Measurements from ENCODE around the gene PLEKHG4. TPM values are rescaled to one million over a fixed set of nuclear protein-coding genes. Genes with fewer than 3 reads are reported as not detected.
A peak's percentile ranks its signal among the peaks of the same experiment; 100 is the strongest.

Gene PLEKHG4
- total RNA-seq, 1 donor from 2014 or later = 43.4 TPM

DNA sequence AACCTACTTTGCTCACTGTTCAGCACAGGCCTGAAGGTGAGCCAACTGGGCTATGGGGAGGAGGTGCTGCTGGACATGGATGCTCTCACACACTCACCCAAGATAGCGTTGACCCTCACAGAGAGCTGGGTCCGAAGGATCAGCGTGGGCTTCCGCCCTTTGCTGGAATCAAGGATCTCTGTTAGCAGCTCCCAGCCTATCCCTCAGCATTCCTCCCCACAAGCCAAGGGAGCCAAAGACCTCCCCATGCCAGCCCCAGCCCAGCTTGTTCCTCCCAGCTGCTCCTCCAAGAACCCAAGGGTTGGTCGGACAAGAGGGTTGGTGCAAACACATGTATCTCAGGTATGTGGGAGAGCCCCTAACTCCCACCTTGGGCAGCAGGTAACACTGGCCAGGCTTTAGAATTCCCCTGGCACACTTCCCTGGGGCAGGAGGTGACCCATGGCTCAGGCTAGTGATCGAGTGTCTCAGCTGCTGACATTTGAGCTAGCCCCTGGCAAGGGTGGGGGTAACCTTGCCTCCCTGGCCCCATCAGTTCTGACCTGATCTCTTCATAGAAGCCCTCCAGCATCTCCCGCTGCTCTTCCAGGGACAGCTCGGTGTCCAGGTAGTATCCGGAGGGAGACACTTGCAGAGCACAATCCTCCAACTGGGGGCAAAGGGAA, 40.4 kb upstream of the PLEKHG4 start:
- H3K4me1 Mint-ChIP-seq = peaks cover 23% of the 10 kb centered on the region
- intact Hi-C loops (cut with micrococcal nuclease) = no loop called here
- no peaks in the 10 kb centered on the region for H3K27me3 Mint-ChIP-seq
- H3K4me3 Mint-ChIP-seq = no peak overlapping the region
- no peak for DNase-seq
- no peaks in the 10 kb centered on the region for H3K9me3 Mint-ChIP-seq
- no peak overlapping the region for H3K27ac Mint-ChIP-seq
- H3K36me3 Mint-ChIP-seq (ENCODE audit: low read depth) = peaks cover 51% of the 10 kb centered on the region

DNA sequence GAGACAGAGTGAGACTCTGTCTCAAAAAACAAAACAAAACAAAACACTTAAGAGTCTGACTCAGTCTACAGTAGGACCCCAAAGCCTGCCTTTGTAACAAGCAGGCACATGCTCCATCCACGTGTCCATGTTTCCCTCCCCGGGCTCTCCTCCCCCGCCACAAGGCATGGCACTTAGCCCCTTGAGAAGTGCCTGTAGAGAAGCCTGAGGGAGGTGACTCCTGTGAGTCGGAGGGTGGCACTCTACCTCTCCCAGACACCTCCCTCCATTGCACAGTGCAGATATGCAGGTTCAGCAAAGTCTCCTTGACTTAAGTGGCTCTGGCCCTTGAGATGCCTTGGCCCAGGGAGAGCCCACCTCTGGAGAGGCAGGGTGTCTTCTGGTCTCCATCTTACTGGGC, 38.8 kb upstream of the PLEKHG4 start:
- no peaks in the 10 kb centered on the region for H3K27me3 Mint-ChIP-seq
- H3K36me3 Mint-ChIP-seq (ENCODE audit: low read depth) = peaks cover 45% of the 10 kb centered on the region
- H3K9me3 Mint-ChIP-seq = no peaks in the 10 kb centered on the region
- peaks cover 38% of the 10 kb centered on the region for H3K4me1 Mint-ChIP-seq
- no peak for DNase-seq
- no peak overlapping the region for H3K27ac Mint-ChIP-seq
- intact Hi-C loops (cut with micrococcal nuclease) = loop anchor here (10.0 kb wide), 1 partner anchor 604 kb away; the partner anchor contains the start of genes CENPT, NUTF2 and THAP11
- no peak overlapping the region for H3K4me3 Mint-ChIP-seq

DNA sequence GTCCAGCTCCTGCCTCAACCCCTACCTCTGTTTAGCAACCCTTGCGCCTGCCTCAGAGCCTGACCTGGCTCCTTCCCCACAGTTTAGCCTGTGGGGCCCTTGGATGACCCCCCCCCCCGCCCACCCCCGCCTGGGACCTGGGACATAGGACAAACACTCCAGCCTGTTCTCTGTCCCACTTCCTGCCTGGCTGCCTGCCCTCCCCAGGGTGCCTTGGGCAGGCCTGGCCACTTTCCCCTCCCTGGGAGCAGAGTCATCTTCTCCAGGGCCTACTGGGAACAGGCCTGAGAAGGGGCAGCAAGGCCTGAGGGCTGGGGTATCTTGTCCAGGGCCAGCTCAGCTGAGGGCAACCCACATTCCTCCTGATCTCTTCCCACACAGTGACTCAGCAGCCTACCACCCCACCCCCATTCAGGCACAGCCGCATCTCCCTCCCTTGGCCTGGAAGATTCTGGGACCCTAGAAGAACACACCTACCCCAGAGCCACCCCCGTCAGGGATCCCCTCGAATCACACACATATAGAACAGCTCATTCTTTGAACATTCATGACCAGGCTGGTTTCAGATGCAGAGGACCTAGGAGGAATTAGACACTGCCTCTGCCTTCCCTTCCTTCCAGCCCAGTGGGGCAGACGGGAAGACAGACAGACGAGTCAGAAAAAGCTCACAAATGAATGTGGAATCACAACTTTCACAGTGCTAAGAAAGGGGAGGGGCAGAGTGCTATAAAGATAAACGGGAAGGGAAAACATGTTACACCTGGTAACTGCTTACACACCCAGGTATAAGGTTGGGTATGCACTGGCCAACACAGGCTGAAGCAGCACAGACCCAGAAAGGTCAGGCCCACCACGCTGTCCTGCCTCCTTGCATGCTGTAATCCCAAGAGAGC, 38.1 kb upstream of the PLEKHG4 start:
- Mint-ChIP-seq H3K36me3 (ENCODE audit: low read depth) (peaks cover 41% of the 10 kb centered on the region), H3K4me3 (peak overlapping the region; percentile 10), H3K27ac (peak overlapping the region; percentile 88), H3K9me3 (no peaks in the 10 kb centered on the region), H3K27me3 (no peaks in the 10 kb centered on the region), H3K4me1 (peaks cover 36% of the 10 kb centered on the region)
- DNase-seq = no peak
- intact Hi-C loops (cut with micrococcal nuclease) = loop anchor here (10.0 kb wide), 1 partner anchor 604 kb away; the partner anchor contains the start of genes CENPT, NUTF2 and THAP11

DNA sequence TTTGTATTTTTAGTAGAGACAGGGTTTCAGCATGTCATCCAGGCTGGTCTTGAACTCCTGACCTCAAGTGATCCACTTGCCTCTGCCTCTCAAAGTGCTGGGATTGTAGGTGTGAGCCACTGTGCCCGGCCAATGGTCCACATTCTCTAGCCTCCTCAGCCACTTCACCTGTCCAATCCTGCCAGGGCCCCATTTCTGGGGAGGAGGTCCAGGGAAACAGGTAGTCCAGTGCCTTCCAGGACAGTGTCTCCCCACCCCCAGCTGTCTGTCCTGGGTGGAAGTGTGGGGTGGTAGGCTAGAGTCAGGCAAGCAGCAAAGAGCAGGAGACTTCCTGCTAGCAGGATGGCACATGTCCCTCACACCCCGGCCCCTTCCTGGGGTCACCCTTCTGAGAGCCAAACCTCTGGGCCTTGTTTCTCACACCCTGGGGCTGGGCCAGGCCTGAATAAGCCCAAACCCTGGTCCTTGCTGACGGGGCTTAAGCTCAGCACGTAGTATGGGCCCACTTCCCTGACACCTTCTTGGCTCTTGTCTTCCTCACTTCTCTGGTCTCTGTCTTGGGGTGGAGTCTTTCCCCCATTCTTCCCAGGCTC, 37.1 kb upstream of the PLEKHG4 start:
- H3K36me3 Mint-ChIP-seq (ENCODE audit: low read depth) = peaks cover 34% of the 10 kb centered on the region
- no peaks in the 10 kb centered on the region for H3K27me3 Mint-ChIP-seq
- no peaks in the 10 kb centered on the region for H3K9me3 Mint-ChIP-seq
- peak overlapping the region; percentile 72 for H3K27ac Mint-ChIP-seq
- no peak overlapping the region for H3K4me3 Mint-ChIP-seq
- peaks cover 34% of the 10 kb centered on the region for H3K4me1 Mint-ChIP-seq
- no peak for DNase-seq
- intact Hi-C loops (cut with micrococcal nuclease) = loop anchor here (10.0 kb wide), 1 partner anchor 603 kb away; the partner anchor contains the start of genes CENPT, NUTF2 and THAP11

DNA sequence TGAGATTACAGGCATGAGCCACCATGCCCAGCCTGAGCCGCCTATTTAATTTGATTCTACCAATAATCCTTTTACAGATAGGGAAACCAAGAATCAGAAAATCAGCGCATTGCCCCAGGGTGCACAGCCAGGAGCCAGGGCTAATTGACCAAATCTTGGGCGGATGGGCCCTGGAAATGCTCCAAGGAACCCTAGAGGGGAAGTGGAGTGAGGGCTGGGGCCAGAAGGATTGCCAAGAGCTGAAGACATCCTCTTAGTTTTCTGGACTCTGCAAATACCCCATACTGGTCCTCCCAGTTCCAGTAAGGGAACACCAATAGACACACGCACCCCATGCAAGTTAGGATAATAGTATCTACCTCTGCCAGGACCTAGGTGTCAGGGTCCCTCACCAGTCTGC, 35.9 kb upstream of the PLEKHG4 start:
- H3K9me3 Mint-ChIP-seq = no peaks in the 10 kb centered on the region
- no peak for DNase-seq
- peak overlapping the region; percentile 96 for H3K27ac Mint-ChIP-seq
- peak overlapping the region; percentile 89 for H3K4me3 Mint-ChIP-seq
- intact Hi-C loops (cut with micrococcal nuclease) = loop anchor here (10.0 kb wide), 1 partner anchor 601 kb away; the partner anchor contains the start of genes CENPT, NUTF2 and THAP11
- H3K27me3 Mint-ChIP-seq = peaks cover 1% of the 10 kb centered on the region
- H3K4me1 Mint-ChIP-seq = peaks cover 43% of the 10 kb centered on the region
- H3K36me3 Mint-ChIP-seq (ENCODE audit: low read depth) = peaks cover 21% of the 10 kb centered on the region

DNA sequence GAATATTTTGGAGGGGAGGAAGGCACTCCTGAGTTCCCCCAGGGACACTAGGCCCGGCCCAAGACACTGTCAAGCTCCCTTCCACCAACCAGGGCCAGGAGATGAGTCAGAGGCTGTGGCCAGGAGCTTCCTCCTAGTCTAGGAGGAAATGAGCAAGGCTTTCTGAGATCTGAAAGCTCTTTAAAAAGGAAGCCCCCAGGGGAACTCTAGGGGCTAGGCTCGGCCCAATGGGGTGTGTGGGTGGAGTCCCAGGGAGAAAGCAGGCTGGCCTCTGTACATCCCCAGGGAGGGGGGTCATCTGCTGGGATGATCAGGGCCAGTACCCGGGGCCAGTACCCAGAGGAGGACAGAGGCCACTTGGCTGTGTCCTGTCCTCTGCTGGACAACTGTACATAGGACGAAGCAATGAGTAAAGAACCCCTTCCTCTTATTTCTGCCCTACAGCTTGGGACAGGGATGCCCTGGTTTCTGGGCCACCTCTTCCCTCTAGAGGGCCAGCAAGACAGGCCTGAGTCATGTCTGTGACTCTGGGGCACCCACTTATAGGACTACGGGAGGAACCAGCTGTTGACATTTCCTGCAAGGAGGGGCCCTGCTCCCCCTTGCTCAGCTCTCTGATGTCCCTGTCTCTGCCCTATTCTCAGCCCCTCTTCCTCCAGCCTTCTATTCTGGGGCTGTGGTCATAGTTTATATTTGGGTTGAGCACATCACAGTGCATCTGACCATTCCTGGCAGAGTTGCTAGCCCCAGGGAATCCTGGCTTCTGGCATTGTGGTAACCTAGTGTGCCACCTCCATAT, 34.7 kb upstream of the PLEKHG4 start:
- peak overlapping the region; percentile 89 for H3K4me3 Mint-ChIP-seq
- H3K9me3 Mint-ChIP-seq = no peaks in the 10 kb centered on the region
- peaks cover 4% of the 10 kb centered on the region for H3K27me3 Mint-ChIP-seq
- H3K4me1 Mint-ChIP-seq = peaks cover 49% of the 10 kb centered on the region
- H3K27ac Mint-ChIP-seq = peak overlapping the region; percentile 96
- H3K36me3 Mint-ChIP-seq (ENCODE audit: low read depth) = peaks cover 15% of the 10 kb centered on the region
- intact Hi-C loops (cut with micrococcal nuclease) = loop anchor here (1.0 to 10.0 kb wide), 5 partner anchors 8 to 600 kb away; partner anchors contain the start of genes CENPT, NUTF2, THAP11 and TMEM208
- peak; percentile 93 for DNase-seq

DNA sequence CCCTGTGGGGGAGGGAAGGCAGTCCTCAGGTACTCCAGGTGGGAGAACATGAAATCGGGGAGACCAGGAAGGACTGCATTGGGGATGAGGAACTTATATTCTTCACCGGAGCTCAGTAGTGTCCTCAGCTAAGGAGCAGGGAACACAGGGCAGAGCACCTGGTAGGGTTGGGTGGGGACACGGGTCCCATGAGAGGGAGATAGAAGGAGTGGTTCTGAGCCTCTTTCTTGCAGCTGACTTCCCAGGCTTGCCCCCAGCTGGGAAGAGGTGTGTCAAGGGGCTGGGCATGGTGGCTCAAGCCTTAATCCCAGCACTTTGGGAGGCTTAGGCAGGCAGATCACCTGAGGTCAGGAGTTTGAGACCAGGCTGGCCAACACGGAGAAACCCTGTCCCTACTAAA, 34.1 kb upstream of the PLEKHG4 start:
- peaks cover 13% of the 10 kb centered on the region for H3K36me3 Mint-ChIP-seq (ENCODE audit: low read depth)
- no peak for DNase-seq
- H3K27ac Mint-ChIP-seq = peak overlapping the region; percentile 96
- H3K9me3 Mint-ChIP-seq = no peaks in the 10 kb centered on the region
- H3K27me3 Mint-ChIP-seq = peaks cover 9% of the 10 kb centered on the region
- intact Hi-C loops (cut with micrococcal nuclease) = loop anchor here (10.0 kb wide), 1 partner anchor 600 kb away; the partner anchor contains the start of genes CENPT, NUTF2 and THAP11
- peak overlapping the region; percentile 89 for H3K4me3 Mint-ChIP-seq
- peaks cover 52% of the 10 kb centered on the region for H3K4me1 Mint-ChIP-seq

DNA sequence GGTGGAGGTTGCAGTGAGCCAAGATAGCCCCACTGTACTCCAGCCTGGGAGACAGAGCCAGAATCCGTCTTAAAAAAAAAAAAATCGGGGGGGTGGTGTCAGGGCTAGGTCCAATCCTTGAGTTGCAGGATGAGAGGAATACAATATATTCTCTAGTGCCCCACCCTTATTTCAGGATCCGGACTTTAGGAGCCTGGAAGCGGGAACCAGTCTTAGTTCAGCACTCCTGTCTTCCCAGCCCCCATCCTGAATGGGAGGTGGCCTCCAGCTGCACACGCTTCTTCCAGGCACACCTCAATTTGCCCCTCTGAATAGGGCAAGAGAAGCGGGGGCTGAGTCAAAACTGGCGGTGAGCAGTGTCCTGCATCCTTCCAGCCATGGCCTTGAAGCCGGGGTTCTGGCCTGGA, 33.7 kb upstream of the PLEKHG4 start:
- peaks cover 54% of the 10 kb centered on the region for H3K4me1 Mint-ChIP-seq
- intact Hi-C loops (cut with micrococcal nuclease) = loop anchor here (2.0 to 10.0 kb wide), 4 partner anchors 33 to 599 kb away; partner anchors contain the start of genes CENPT, CTCF, MATCAP1 and NUTF2

DNA sequence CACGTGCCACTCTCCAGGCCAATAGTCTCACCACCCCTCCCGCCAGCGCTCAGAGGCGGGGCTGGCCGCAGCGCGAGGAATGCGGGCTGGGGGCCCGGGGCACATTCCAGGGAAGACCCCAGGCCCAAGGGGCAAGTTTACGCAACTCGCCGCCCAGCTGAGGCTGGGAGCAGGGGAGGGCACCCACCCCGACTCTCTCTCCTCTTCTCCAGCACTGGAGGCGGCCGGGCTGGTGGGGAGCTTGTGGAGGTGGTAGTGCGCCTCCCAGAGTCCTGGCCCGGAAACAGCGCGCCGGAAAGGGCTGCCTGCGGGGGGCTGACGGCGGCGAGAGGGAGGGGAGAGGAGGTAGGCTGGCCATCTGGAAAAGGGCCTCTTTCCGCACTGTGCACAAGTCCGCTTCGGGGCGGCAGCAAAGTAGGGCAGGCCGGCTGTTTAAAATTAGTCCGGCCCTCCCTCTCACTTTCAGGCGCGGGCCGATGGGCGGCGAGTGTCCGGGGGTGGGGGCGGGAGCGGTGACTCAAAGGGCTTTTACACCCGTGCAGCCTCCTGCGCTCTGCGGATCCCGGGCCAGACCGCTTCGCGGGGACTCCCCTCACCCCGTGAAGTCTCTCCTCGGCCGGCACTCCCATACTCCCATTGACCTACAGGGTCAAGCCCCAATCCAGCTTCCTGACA, 33.1 kb upstream of the PLEKHG4 start:
- H3K4me3 Mint-ChIP-seq = peak overlapping the region; percentile 89
- H3K36me3 Mint-ChIP-seq (ENCODE audit: low read depth) = peaks cover 12% of the 10 kb centered on the region
- H3K4me1 Mint-ChIP-seq = peaks cover 52% of the 10 kb centered on the region
- intact Hi-C loops (cut with micrococcal nuclease) = loop anchor here (2.0 to 10.0 kb wide), 4 partner anchors 33 to 599 kb away; partner anchors contain the start of genes CENPT, CTCF, MATCAP1 and NUTF2
- DNase-seq = peak; percentile 84
- H3K27ac Mint-ChIP-seq = peak overlapping the region; percentile 91
- peaks cover 14% of the 10 kb centered on the region for H3K27me3 Mint-ChIP-seq
- no peaks in the 10 kb centered on the region for H3K9me3 Mint-ChIP-seq

More for the DNA sequence above, 33.7 kb upstream of the PLEKHG4 start:
- H3K4me3 Mint-ChIP-seq = peak overlapping the region; percentile 89
- no peak for DNase-seq
- H3K9me3 Mint-ChIP-seq = no peaks in the 10 kb centered on the region
- peaks cover 13% of the 10 kb centered on the region for H3K36me3 Mint-ChIP-seq (ENCODE audit: low read depth)
- peaks cover 14% of the 10 kb centered on the region for H3K27me3 Mint-ChIP-seq
- H3K27ac Mint-ChIP-seq = peak overlapping the region; percentile 96

DNA sequence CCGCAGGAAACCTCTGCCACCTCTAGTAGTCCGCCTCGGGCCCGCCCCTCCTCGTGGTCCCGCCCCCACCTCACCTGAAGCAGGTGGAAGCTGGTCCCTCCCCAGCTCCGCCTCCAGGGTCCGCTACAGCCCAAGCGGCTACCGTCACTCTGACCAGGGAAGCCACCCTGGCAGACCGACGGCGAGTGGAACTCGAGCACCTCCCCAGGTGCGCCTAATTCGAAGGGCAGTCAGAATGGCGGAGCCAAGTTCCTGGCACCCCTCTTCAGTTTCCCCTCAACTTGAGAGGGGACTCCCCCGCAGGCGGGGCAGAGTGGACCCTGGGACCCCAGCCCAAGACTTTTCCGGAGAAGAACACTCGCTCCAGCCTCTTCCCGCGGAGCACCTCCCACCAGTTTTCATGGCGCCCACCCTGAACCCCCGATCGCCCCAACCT, 32.6 kb upstream of the PLEKHG4 start:
- Mint-ChIP-seq H3K4me1 (peaks cover 49% of the 10 kb centered on the region), H3K36me3 (ENCODE audit: low read depth) (peaks cover 7% of the 10 kb centered on the region), H3K4me3 (peak overlapping the region; percentile 89), H3K27ac (peak overlapping the region; percentile 91), H3K9me3 (no peaks in the 10 kb centered on the region), H3K27me3 (peaks cover 14% of the 10 kb centered on the region)
- intact Hi-C loops (cut with micrococcal nuclease) = loop anchor here (1.0 to 10.0 kb wide), 5 partner anchors 32 to 598 kb away; partner anchors contain the start of genes ATP6V0D1, CENPT, CTCF and MATCAP1
- peak; percentile 81 for DNase-seq

DNA sequence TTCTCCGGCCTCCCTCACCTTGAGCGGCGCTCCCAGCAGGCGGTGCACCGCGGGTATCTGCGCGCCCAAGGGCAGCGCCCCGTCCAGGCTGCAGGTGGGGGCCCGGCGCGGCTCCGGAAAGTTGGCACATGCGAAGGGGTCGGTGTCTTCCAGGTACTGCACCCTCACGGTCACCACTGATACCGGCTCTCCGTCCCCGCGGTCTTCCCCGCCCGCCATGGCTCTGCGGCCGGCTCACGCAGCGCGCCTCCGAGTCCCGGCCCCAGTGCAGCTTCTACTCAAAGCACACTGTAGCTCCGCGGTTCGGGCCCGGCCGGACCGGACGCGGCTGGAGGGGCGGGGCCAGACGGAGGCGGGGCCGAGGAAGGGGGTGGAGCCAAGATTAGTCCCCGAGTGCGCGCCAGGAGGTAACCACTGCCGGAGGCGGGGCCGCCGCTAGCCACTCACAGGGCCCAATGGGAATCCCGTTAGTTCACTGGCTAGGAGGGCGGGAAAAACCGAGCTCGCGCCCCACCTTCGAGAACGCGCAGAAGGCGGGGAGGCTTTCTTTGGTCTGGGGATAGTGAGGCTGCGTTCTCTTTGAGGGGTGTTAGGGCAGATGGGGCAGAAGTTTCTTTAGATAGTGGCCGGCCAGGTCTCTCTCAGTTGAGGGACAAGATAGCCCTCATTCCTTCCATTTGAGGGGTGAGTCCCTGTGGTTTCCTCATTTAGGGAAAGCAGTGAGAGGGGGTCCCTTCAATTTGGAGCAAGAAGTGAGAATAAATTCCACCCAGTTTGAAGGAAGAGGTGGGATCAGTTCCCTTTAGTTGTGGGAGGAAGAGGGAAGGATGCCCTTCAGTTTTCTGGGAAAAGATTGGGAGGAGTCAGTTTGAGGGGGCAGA, 31.9 kb upstream of the PLEKHG4 start, which contains the start of gene FHOD1:
TSS of gene FHOD1 (minus strand) at position 290 of the 881 bp plus-strand sequence. CDS start at position 219, 71 bp downstream.
- H3K27ac Mint-ChIP-seq = peak within 1 kb of the TSS; percentile 91
- peak within 1 kb of the TSS; percentile 89 for H3K4me3 Mint-ChIP-seq
- H3K27me3 Mint-ChIP-seq = peaks cover 14% of the 10 kb centered on the region

More for the DNA sequence above, 31.9 kb upstream of the PLEKHG4 start, which contains the start of gene FHOD1:
- Mint-ChIP-seq H3K36me3 (ENCODE audit: low read depth) (peaks cover 7% of the 10 kb centered on the region), H3K4me1 (peaks cover 48% of the 10 kb centered on the region), H3K9me3 (no peaks in the 10 kb centered on the region)
- intact Hi-C loops (cut with micrococcal nuclease) = loop anchor here (1.0 to 10.0 kb wide), 5 partner anchors 31 to 597 kb away; partner anchors contain the start of genes ATP6V0D1, CENPT, CTCF and MATCAP1
- peak; percentile 100 for DNase-seq
